NOMO-1 treated with dmso at 0.1 percent for 144 hours (cell line): ENCODE measurements around the gene ZNF488.
"Not testable (repeated sequence)": the region's sequence is repeated elsewhere in the genome, so short reads cannot be mapped to it uniquely, and the experiment has no call there.

Source experiments
- DNase-seq: peaks from one replicate; lab custom pipeline; 2025; ENCODE audit not compliant: unreplicated experiment; lab: John Stamatoyannopoulos, UW

Gene ZNF488

GRCh38 chr10:47384148-47384921 lies at the start of gene ZNF488:
Gene ZNF488, minus strand, starts transcription at chr10:47384293. Its CDS starts 15,464 bp downstream, at chr10:47368829.
- DNase-seq = peak; percentile 55

GRCh38 chr10:47425813-47426419 lies 41.8 kb upstream of the ZNF488 start:
- DNase-seq = no peak

GRCh38 chr10:47424231-47424630 lies 40.1 kb upstream of the ZNF488 start:
- DNase-seq = no peak

GRCh38 chr10:47423476-47423875 lies 39.4 kb upstream of the ZNF488 start:
- DNase-seq = no peak

- DNase-seq = no peak
Measured at GRCh38 chr10:47421057-47421952, 37.2 kb upstream of the ZNF488 start.

- DNase-seq = no peak
Measured at GRCh38 chr10:47420305-47421056, 36.4 kb upstream of the ZNF488 start.

GRCh38 chr10:47419421-47419820 lies 35.3 kb upstream of the ZNF488 start:
- DNase-seq = no peak

GRCh38 chr10:47418966-47419365 lies 34.9 kb upstream of the ZNF488 start:
- DNase-seq = no peak

GRCh38 chr10:47418321-47418720 lies 34.2 kb upstream of the ZNF488 start:
- no peak for DNase-seq

- DNase-seq = not testable (repeated sequence)
Measured at GRCh38 chr10:47416305-47417218, 32.5 kb upstream of the ZNF488 start.

- DNase-seq = no peak
Measured at GRCh38 chr10:47415520-47416304, 31.6 kb upstream of the ZNF488 start.

GRCh38 chr10:47414752-47415519 lies 30.8 kb upstream of the ZNF488 start:
- no peak for DNase-seq

- DNase-seq = no peak
Measured at GRCh38 chr10:47414227-47414592, 30.1 kb upstream of the ZNF488 start.

- no peak for DNase-seq
Measured at GRCh38 chr10:47413531-47414226, 29.6 kb upstream of the ZNF488 start.

- no peak for DNase-seq
Measured at GRCh38 chr10:47412869-47413268, 28.8 kb upstream of the ZNF488 start.

GRCh38 chr10:47412177-47412730 lies 28.2 kb upstream of the ZNF488 start:
- DNase-seq = no peak

GRCh38 chr10:47410862-47411261 lies 26.8 kb upstream of the ZNF488 start:
- DNase-seq = no peak
